AG04450 (cell line): Measurements from ENCODE around the gene TAMM41. TPM values are rescaled to one million over a fixed set of nuclear protein-coding genes. Genes with fewer than 3 reads are reported as not detected.

ENCODE experiments used
- CTCF ChIA-PET: fragments of 300-600, 350-600 bp; formaldehyde crosslinking; extraction: SDS; loops from one replicate; lab custom pipeline; 2022; ENCODE audit warnings: antibody characterized with exemption, inconsistent platforms; lab: Charles Lee
- POLR2A ChIA-PET: fragments of 350-600 bp; formaldehyde crosslinking; extraction: SDS; loops from one replicate; lab custom pipeline; 2021; ENCODE audit warnings: antibody characterized with exemption, inconsistent platforms; lab: Yijun Ruan, JAX
- DNase-seq: peaks from one replicate; pipeline ENCODE4 v3.0.0-alpha.2; 2011; ENCODE audit warnings: low read depth, low spot score
- H3K27ac ChIP-seq: one replicate; pipeline ENCODE4 v1.5.1; 2012; ENCODE audit warnings: low read depth, low read length, control low read depth
- H3K27me3 ChIP-seq: one replicate; pipeline ENCODE4 v1.6.0; 2012; ENCODE audit warnings: low read length; ENCODE audit not compliant: control insufficient read depth, insufficient read depth
- H3K4me3 ChIP-seq: 2 replicates; pipeline ENCODE4 v1.5.1; 2011; ENCODE audit warnings: mild to moderate bottlenecking, low read depth, low read length, control low read depth
- H3K9me3 ChIP-seq: 2 replicates; pipeline ENCODE4 v1.5.1; 2012; ENCODE audit warnings: low read length; ENCODE audit not compliant: control insufficient read depth, insufficient read depth
- CTCF ChIP-seq: IDR thresholded peaks from 2 replicates; pipeline ENCODE4 v1.5.1; 2011; ENCODE audit warnings: low read depth, low read length, control low read depth, inconsistent platforms
- polyA plus RNA-seq: library from polyadenylated mRNA; depleted of rRNA; stranded (reverse); fragments of >200 nt; gene quantifications from 2 replicates; pipeline ENCODE4 v1.2.3, GENCODE V29; 2011

The TAMM41 gene
- polyA plus RNA-seq, 1 experiment: 12.7 TPM

DNA sequence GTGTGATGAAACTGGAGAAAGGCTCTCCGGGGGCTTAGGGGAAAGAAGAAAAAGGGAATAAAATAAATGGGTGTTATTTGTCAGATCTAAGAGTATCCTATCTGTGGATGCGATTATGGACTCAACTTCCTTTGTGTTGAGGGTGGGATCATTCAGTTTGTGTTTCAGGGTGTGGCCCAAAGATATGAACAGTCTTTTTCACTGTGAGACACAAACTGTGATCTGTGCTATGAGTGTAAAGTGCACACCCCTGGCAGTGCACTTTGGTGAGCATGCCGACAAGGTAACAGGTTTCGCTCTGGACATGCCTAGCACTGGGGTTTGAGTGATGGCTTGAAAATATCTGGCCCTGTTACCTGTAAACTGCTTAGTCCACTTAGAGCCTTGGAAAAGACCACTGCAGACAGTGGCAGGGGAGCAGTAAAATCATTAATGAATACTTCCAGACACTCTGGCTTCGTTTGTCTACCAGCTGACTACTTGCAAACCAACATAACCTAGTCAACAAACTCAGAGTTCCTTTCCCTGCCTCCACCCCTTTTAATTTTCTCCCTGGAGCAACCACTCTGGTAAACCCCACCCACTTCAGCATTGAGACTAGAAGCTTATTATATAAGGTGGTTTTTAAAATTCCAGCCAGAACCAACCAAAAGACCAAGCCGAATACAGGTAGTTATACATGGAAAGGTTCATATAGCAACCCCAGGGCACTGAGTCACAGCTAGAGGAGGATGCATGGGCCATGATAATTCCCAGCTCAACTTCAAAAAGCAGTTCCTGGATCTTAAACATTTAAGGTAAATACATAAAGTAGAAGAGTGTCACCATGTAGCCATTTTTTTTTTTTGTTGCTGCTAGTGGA lies 55.1 kb downstream of the TAMM41 start:
- Histone ChIP-seq H3K27ac (no peak overlapping the region), H3K27me3 (no peaks in the 10 kb centered on the region), H3K9me3 (no peaks in the 10 kb centered on the region), H3K4me3 (no peak overlapping the region)
- POLR2A ChIA-PET: no interaction called here
- DNase-seq: no peak
- CTCF ChIA-PET: interaction anchor here (1.0 kb wide), 2 partner anchors 13 to 412 kb away, joined by 3 to 5 read pairs; no protein-coding TSS in a partner anchor
- TF ChIP-seq CTCF: no peak

GRCh38 chr3:11789412-11789811 lies 57.3 kb downstream of the TAMM41 start:
- Histone ChIP-seq H3K9me3 (no peaks in the 10 kb centered on the region; the same call in 1 of the 2 replicates), H3K4me3 (no peak overlapping the region), H3K27ac (no peak overlapping the region), H3K27me3 (no peaks in the 10 kb centered on the region)
- TF ChIP-seq CTCF: no peak
- CTCF ChIA-PET: interaction anchor here (1.4 to 1.5 kb wide), 2 partner anchors 14 to 16 kb away, joined by 3 to 4 read pairs; no protein-coding TSS in a partner anchor
- no peak for DNase-seq
- POLR2A ChIA-PET: no interaction called here

DNA sequence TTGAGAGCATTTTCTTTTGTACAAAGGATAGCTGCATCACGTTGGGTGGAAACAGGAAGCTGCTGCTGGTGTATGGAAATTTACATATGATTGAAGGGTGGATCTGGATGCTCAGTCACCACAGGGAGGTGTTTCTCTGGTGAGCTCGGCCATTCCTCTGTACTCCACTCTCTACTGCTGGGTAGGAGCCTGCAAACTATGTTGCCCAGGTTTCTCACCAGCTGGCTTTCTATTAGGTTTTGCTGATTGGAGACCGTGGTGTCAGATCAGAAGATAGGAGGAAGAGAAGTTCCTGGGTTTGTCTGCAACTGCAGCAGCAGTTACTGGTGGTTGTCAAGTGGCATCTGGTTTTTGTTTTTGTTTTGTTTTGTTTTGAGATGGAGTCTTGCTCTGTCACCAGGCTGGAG lies 61.7 kb downstream of the TAMM41 start:
- H3K9me3 ChIP-seq: no peaks in the 10 kb centered on the region; the same call in 1 of the 2 replicates
- H3K4me3 ChIP-seq: no peak overlapping the region
- no peak for DNase-seq
- CTCF ChIA-PET: interaction anchor here (5.2 kb wide), 1 partner anchor 11 kb away, joined by 22 read pairs; no protein-coding TSS in a partner anchor
- H3K27ac ChIP-seq: no peak overlapping the region
- H3K27me3 ChIP-seq: no peaks in the 10 kb centered on the region
- TF ChIP-seq CTCF: no peak
- POLR2A ChIA-PET: no interaction called here

DNA sequence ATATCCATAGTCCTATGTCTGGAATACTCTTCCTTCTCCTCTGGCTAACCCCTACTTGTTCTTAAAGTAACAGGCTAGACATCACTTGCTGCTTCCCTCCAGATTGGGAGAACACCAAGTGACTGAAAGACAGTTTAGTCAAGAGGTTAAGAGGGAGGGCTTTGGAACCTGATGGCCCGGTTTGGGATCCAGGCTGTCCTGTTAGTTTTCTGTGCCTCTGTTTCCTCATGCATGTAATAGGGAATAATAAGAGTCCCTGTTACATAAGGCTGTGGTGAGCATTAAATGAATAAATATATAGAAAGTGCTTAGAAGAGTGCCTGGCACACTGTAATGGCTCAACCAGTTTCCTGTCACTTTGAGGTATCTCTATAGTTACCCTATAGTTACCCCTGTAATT lies 66.3 kb downstream of the TAMM41 start:
- ChIA-PET POLR2A (no interaction called here), CTCF (no interaction called here)
- TF ChIP-seq CTCF: no peak
- Histone ChIP-seq H3K4me3 (no peak overlapping the region), H3K9me3 (no peaks in the 10 kb centered on the region), H3K27me3 (no peaks in the 10 kb centered on the region), H3K27ac (no peak overlapping the region)
- no peak for DNase-seq

DNA sequence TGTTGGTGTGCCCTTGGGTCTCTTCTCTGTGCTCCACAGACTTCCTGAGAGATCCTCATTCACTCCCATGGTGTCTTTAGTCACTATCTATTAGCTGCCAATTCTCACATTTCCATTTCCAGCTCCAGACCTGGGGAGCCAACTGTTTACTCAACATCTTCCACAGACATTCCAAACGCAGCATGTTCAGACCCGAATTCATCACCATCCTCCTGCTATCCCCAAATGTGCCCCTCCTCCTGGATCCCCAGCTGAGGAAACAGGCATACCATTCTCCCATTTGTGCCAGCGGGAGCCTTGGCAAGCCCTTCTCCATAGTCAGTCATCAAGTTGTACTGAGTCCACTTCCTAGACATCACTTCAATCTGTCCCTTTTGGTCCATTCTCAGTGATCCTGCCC lies 67.1 kb downstream of the TAMM41 start:
- Histone ChIP-seq H3K4me3 (no peak overlapping the region), H3K27ac (no peak overlapping the region), H3K9me3 (no peaks in the 10 kb centered on the region), H3K27me3 (no peaks in the 10 kb centered on the region)
- CTCF ChIA-PET: no interaction called here
- POLR2A ChIA-PET: no interaction called here
- no peak for DNase-seq
- no peak for TF ChIP-seq CTCF
